Stimulated activated memory B cell treated with anti-CD40 and anti-IgM and Interleukin-4, amounts not matched to agents 10 μg/mL and 1 μg/mL and 100 μg/mL, for 72 hours (primary cell): ENCODE measurements around the gene FLRT1.

Experiments used
- ATAC-seq: fragments of 150-1000 bp; cut with Tn5 transposase; 2 replicates; pipeline ENCODE4 v1.10.0; 2021
- H3K27ac Mint-ChIP-seq: one replicate; pipeline ENCODE4 v1.8.0; 2022; ENCODE audit warnings: mild to moderate bottlenecking, mixed read lengths
- H3K27me3 Mint-ChIP-seq: one replicate; pipeline ENCODE4 v1.8.0; 2022; ENCODE audit warnings: mixed read lengths
- H3K36me3 Mint-ChIP-seq: one replicate; pipeline ENCODE4 v1.8.0; 2022; ENCODE audit warnings: mixed read lengths
- H3K4me1 Mint-ChIP-seq: one replicate; pipeline ENCODE4 v1.8.0; 2022; ENCODE audit warnings: mixed read lengths
- H3K4me3 Mint-ChIP-seq: one replicate; pipeline ENCODE4 v1.8.0; 2022; ENCODE audit warnings: mild to moderate bottlenecking, moderate library complexity, mixed read lengths
- H3K9me3 Mint-ChIP-seq: one replicate; pipeline ENCODE4 v1.8.0; 2022; ENCODE audit warnings: mixed read lengths

FLRT1 gene

GRCh38 chr11:64000740-64001483, 34.8 kb upstream of the FLRT1 start:
- Mint-ChIP-seq H3K4me1 (peaks cover 29% of the 10 kb centered on the region), H3K36me3 (peaks cover 27% of the 10 kb centered on the region), H3K9me3 (no peaks in the 10 kb centered on the region), H3K27me3 (peaks cover 8% of the 10 kb centered on the region), H3K4me3 (peak overlapping the region; percentile 13), H3K27ac (no peak overlapping the region)
- ATAC-seq = no peak

- no peak for ATAC-seq
- peaks cover 19% of the 10 kb centered on the region for H3K36me3 Mint-ChIP-seq
- peaks cover 16% of the 10 kb centered on the region for H3K27me3 Mint-ChIP-seq
- H3K9me3 Mint-ChIP-seq = no peaks in the 10 kb centered on the region
- peaks cover 34% of the 10 kb centered on the region for H3K4me1 Mint-ChIP-seq
- H3K27ac Mint-ChIP-seq = no peak overlapping the region
- H3K4me3 Mint-ChIP-seq = peak overlapping the region; percentile 13
These were observed 34.0 kb upstream of the FLRT1 start for GRCh38 chr11:64001484-64002420.

GRCh38 chr11:64003807-64004589, 31.7 kb upstream of the FLRT1 start:
- Mint-ChIP-seq H3K4me3 (no peak overlapping the region), H3K9me3 (no peaks in the 10 kb centered on the region), H3K27me3 (peaks cover 38% of the 10 kb centered on the region), H3K27ac (no peak overlapping the region), H3K4me1 (peaks cover 29% of the 10 kb centered on the region), H3K36me3 (no peaks in the 10 kb centered on the region)
- ATAC-seq = no peak

- Mint-ChIP-seq H3K27ac (no peak overlapping the region), H3K4me3 (no peak overlapping the region), H3K9me3 (no peaks in the 10 kb centered on the region), H3K4me1 (peaks cover 26% of the 10 kb centered on the region), H3K27me3 (peaks cover 41% of the 10 kb centered on the region), H3K36me3 (no peaks in the 10 kb centered on the region)
- no peak for ATAC-seq
These were observed 31.1 kb upstream of the FLRT1 start for GRCh38 chr11:64004590-64004984.

GRCh38 chr11:64005691-64006090, 30.0 kb upstream of the FLRT1 start:
- H3K27me3 Mint-ChIP-seq = peaks cover 51% of the 10 kb centered on the region
- H3K4me1 Mint-ChIP-seq = peaks cover 21% of the 10 kb centered on the region
- H3K36me3 Mint-ChIP-seq = peaks cover 9% of the 10 kb centered on the region
- no peak overlapping the region for H3K27ac Mint-ChIP-seq
- H3K4me3 Mint-ChIP-seq = no peak overlapping the region
- no peak for ATAC-seq
- H3K9me3 Mint-ChIP-seq = peaks cover 9% of the 10 kb centered on the region

- H3K27ac Mint-ChIP-seq = no peak overlapping the region
- H3K4me3 Mint-ChIP-seq = no peak overlapping the region
These were observed 29.3 kb upstream of the FLRT1 start for GRCh38 chr11:64006398-64006797.

GRCh38 chr11:64007160-64007628, 28.5 kb upstream of the FLRT1 start:
- peak overlapping the region; percentile 53 for H3K27ac Mint-ChIP-seq
- H3K9me3 Mint-ChIP-seq = peaks cover 14% of the 10 kb centered on the region
- ATAC-seq = no peak
- H3K27me3 Mint-ChIP-seq = peaks cover 61% of the 10 kb centered on the region
- H3K4me3 Mint-ChIP-seq = peak overlapping the region; percentile 73
- peaks cover 21% of the 10 kb centered on the region for H3K4me1 Mint-ChIP-seq
- peaks cover 16% of the 10 kb centered on the region for H3K36me3 Mint-ChIP-seq

More at GRCh38 chr11:64006398-64006797, 29.3 kb upstream of the FLRT1 start:
- H3K36me3 Mint-ChIP-seq = peaks cover 16% of the 10 kb centered on the region
- H3K4me1 Mint-ChIP-seq = peaks cover 21% of the 10 kb centered on the region
- ATAC-seq = no peak
- H3K9me3 Mint-ChIP-seq = peaks cover 14% of the 10 kb centered on the region
- H3K27me3 Mint-ChIP-seq = peaks cover 58% of the 10 kb centered on the region

GRCh38 chr11:64007629-64008282, 28.0 kb upstream of the FLRT1 start:
- Mint-ChIP-seq H3K4me3 (peak overlapping the region; percentile 73), H3K9me3 (peaks cover 14% of the 10 kb centered on the region), H3K27me3 (peaks cover 61% of the 10 kb centered on the region), H3K4me1 (peaks cover 21% of the 10 kb centered on the region), H3K36me3 (peaks cover 16% of the 10 kb centered on the region), H3K27ac (peak overlapping the region; percentile 53)
- peak; percentile 64 for ATAC-seq

GRCh38 chr11:64008283-64008913, 27.3 kb upstream of the FLRT1 start:
- peaks cover 21% of the 10 kb centered on the region for H3K4me1 Mint-ChIP-seq
- H3K27me3 Mint-ChIP-seq = peaks cover 61% of the 10 kb centered on the region
- H3K27ac Mint-ChIP-seq = no peak overlapping the region
- H3K36me3 Mint-ChIP-seq = peaks cover 16% of the 10 kb centered on the region
- peaks cover 14% of the 10 kb centered on the region for H3K9me3 Mint-ChIP-seq
- ATAC-seq = no peak
- H3K4me3 Mint-ChIP-seq = peak overlapping the region; percentile 73

GRCh38 chr11:64008914-64009633, 26.7 kb upstream of the FLRT1 start:
- Mint-ChIP-seq H3K27me3 (peaks cover 61% of the 10 kb centered on the region), H3K36me3 (peaks cover 16% of the 10 kb centered on the region), H3K27ac (no peak overlapping the region), H3K4me3 (no peak overlapping the region), H3K4me1 (peaks cover 21% of the 10 kb centered on the region), H3K9me3 (peaks cover 14% of the 10 kb centered on the region)
- no peak for ATAC-seq

GRCh38 chr11:64009710-64010109, 26.0 kb upstream of the FLRT1 start:
- peaks cover 16% of the 10 kb centered on the region for H3K36me3 Mint-ChIP-seq
- H3K4me3 Mint-ChIP-seq = no peak overlapping the region
- no peak for ATAC-seq
- peaks cover 21% of the 10 kb centered on the region for H3K4me1 Mint-ChIP-seq
- H3K27ac Mint-ChIP-seq = no peak overlapping the region
- peaks cover 14% of the 10 kb centered on the region for H3K9me3 Mint-ChIP-seq
- H3K27me3 Mint-ChIP-seq = peaks cover 63% of the 10 kb centered on the region

GRCh38 chr11:64010783-64011182, 24.9 kb upstream of the FLRT1 start:
- peaks cover 21% of the 10 kb centered on the region for H3K4me1 Mint-ChIP-seq
- H3K4me3 Mint-ChIP-seq = no peak overlapping the region
- H3K27ac Mint-ChIP-seq = no peak overlapping the region
- peaks cover 14% of the 10 kb centered on the region for H3K9me3 Mint-ChIP-seq
- no peak for ATAC-seq
- H3K27me3 Mint-ChIP-seq = peaks cover 66% of the 10 kb centered on the region
- H3K36me3 Mint-ChIP-seq = peaks cover 16% of the 10 kb centered on the region

GRCh38 chr11:64011371-64011770, 24.4 kb upstream of the FLRT1 start:
- Mint-ChIP-seq H3K4me1 (peaks cover 20% of the 10 kb centered on the region), H3K4me3 (no peak overlapping the region), H3K36me3 (peaks cover 16% of the 10 kb centered on the region), H3K27ac (no peak overlapping the region), H3K27me3 (peaks cover 60% of the 10 kb centered on the region), H3K9me3 (peaks cover 14% of the 10 kb centered on the region)
- ATAC-seq = no peak
